BE2C (cell line): ENCODE data around the gene NOD2.

Experiments used
- DNase-seq: peaks from one replicate; pipeline ENCODE4 v3.0.0-alpha.2; 2020
- H3K27me3 ChIP-seq: fragments of 250-450 bp; sonication (Bioruptor Pico); 2 replicates; pipeline ENCODE4 v1.5.1; 2020; ENCODE audit warnings: mild to moderate bottlenecking
- H3K36me3 ChIP-seq: fragments of 250-450 bp; sonication (Bioruptor Pico); 2 replicates; pipeline ENCODE4 v1.5.1; 2020; ENCODE audit warnings: mild to moderate bottlenecking
- H3K4me1 ChIP-seq: fragments of 250-450 bp; sonication (Bioruptor Pico); 2 replicates; pipeline ENCODE4 v1.5.1; 2020
- H3K4me3 ChIP-seq: 2 replicates; pipeline ENCODE4 v1.5.1; 2011; ENCODE audit warnings: low read depth, low read length
- H3K9me3 ChIP-seq: fragments of 250-450 bp; sonication (Bioruptor Pico); 2 replicates; pipeline ENCODE4 v1.5.1; 2020
- TF ChIP-seq, protein P1 (sequence below): IDR thresholded peaks from 2 replicates; pipeline ENCODE4 v1.5.1; 2012; ENCODE audit warnings: mild to moderate bottlenecking, low read depth, low read length

The NOD2 gene

GRCh38 chr16:50765861-50766260 is 72.5 kb downstream of the NOD2 start:
- no peaks in the 10 kb centered on the region for H3K4me1 ChIP-seq
- H3K36me3 ChIP-seq: no peaks in the 10 kb centered on the region
- no peak for DNase-seq
- peaks cover 3% of the 10 kb centered on the region; the same call in 1 of the 2 replicates for H3K9me3 ChIP-seq
- H3K27me3 ChIP-seq: no peaks in the 10 kb centered on the region
- H3K4me3 ChIP-seq: no peak overlapping the region
- TF ChIP-seq, protein P1, sequence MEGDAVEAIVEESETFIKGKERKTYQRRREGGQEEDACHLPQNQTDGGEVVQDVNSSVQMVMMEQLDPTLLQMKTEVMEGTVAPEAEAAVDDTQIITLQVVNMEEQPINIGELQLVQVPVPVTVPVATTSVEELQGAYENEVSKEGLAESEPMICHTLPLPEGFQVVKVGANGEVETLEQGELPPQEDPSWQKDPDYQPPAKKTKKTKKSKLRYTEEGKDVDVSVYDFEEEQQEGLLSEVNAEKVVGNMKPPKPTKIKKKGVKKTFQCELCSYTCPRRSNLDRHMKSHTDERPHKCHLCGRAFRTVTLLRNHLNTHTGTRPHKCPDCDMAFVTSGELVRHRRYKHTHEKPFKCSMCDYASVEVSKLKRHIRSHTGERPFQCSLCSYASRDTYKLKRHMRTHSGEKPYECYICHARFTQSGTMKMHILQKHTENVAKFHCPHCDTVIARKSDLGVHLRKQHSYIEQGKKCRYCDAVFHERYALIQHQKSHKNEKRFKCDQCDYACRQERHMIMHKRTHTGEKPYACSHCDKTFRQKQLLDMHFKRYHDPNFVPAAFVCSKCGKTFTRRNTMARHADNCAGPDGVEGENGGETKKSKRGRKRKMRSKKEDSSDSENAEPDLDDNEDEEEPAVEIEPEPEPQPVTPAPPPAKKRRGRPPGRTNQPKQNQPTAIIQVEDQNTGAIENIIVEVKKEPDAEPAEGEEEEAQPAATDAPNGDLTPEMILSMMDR: no peak

DNA sequence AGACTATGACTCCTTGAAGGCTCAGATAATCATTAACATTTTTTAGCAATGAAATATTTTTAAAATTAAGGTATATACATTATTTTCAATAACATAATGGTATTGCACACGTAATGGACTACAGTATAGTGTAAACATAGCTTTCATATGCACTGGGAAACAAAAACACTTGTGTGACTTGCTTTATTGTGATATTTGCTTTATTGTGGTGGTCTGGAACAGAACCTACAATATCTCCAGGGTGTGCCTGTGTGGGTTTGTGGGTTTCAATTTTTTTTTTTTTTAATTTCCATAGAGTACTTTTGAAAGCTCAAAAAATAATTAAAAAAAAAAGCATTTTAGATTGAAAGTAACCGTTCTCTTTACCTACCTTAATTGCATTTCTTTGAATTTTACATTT is 73.8 kb downstream of the NOD2 start:
- no peak for DNase-seq
- peaks cover 3% of the 10 kb centered on the region; the same call in 1 of the 2 replicates for H3K9me3 ChIP-seq
- no peak overlapping the region for H3K4me3 ChIP-seq
- H3K36me3 ChIP-seq: no peaks in the 10 kb centered on the region
- no peaks in the 10 kb centered on the region for H3K27me3 ChIP-seq
- TF ChIP-seq, protein P1: no peak
- no peaks in the 10 kb centered on the region for H3K4me1 ChIP-seq

DNA sequence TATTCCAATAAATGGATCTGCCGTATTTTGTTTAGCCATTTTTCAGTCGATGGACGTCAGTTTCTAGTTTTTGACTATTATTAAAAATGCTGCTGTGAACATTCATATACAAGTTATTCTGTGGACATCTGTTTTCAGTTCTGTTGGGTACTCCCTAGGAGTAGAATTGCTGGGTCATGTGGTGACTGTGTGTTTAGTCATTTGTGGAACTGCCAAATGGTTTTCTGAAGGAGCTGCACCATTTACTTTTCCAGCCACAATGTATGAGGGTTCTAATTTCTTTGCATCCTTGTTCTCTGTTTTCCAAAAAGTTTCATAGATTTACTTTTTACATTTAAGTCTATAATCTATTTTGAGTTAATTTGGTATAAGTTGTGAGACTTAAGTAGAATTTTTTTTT is 78.0 kb downstream of the NOD2 start:
- Histone ChIP-seq H3K36me3 (no peaks in the 10 kb centered on the region), H3K9me3 (0 out of 2 replicates have a peak, but pooled peaks cover 3% of the 10 kb centered on the region), H3K4me1 (no peaks in the 10 kb centered on the region), H3K4me3 (no peak overlapping the region), H3K27me3 (no peaks in the 10 kb centered on the region)
- TF ChIP-seq, protein P1: no peak
- no peak for DNase-seq

DNA sequence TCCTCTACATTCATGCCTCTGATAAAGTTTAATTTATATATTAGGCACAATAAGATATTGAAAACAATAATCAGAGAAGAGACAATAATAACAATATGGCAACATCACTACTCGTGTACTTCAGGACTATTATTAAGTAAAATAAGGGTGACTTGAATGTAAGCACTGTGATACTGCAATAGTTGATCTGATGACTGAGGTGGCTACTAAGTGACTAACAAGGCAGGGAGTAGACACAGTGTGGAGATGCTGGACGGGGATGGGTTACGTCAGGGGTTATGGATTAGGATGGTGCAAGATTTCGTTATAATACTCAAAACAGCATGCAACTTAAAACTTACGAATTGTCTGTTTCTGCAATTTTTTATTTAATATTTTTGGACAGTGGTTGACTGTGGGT is 81.0 kb downstream of the NOD2 start:
- TF ChIP-seq, protein P1: no peak
- Histone ChIP-seq H3K36me3 (no peaks in the 10 kb centered on the region), H3K4me1 (no peaks in the 10 kb centered on the region), H3K27me3 (no peaks in the 10 kb centered on the region), H3K4me3 (no peak overlapping the region), H3K9me3 (no peaks in the 10 kb centered on the region)
- no peak for DNase-seq

- H3K27me3 ChIP-seq: no peaks in the 10 kb centered on the region
- no peaks in the 10 kb centered on the region for H3K9me3 ChIP-seq
- no peak for DNase-seq
- H3K36me3 ChIP-seq: no peaks in the 10 kb centered on the region
- no peak overlapping the region for H3K4me3 ChIP-seq
- TF ChIP-seq, protein P1: no peak
- no peaks in the 10 kb centered on the region for H3K4me1 ChIP-seq
Measured at GRCh38 chr16:50774960-50775359, 81.6 kb downstream of the NOD2 start.

- DNase-seq: no peak
- H3K4me1 ChIP-seq: no peaks in the 10 kb centered on the region
- no peaks in the 10 kb centered on the region for H3K27me3 ChIP-seq
- TF ChIP-seq, protein P1: no peak
- H3K4me3 ChIP-seq: no peak overlapping the region
- H3K36me3 ChIP-seq: no peaks in the 10 kb centered on the region
- no peaks in the 10 kb centered on the region for H3K9me3 ChIP-seq
Measured at GRCh38 chr16:50776037-50776436, 82.6 kb downstream of the NOD2 start.
